Stimulated activated CD4-positive, alpha-beta T cell treated with anti-CD3 and anti-CD28 coated beads, Interleukin-1b, Interleukin-23, amount 100 ng/mL, for 24 hours (primary cell): ENCODE measurements around the gene RBFOX2.
"Not testable (repeated sequence)": the region's sequence is repeated elsewhere in the genome, so short reads cannot be mapped to it uniquely, and the experiment has no call there.

Experiments
- DNase-seq, 4 experiments: peaks; one replicate each; pipeline ENCODE4 v3.0.0-alpha.2; 2020; ENCODE audit warnings: low read depth in 4 of 4, low spot score in 1 of 4

Gene RBFOX2

GRCh38 chr22:35717572-35717971 lies 311.1 kb downstream of the RBFOX2 start, which contains the start of gene APOL5:
TSS of gene APOL5 (plus strand) at chr22:35717872. CDS start at chr22:35717872, 0 bp downstream.
- no peak for DNase-seq

- DNase-seq, result no peak
Measured at GRCh38 chr22:35712672-35713071, 316.0 kb downstream of the RBFOX2 start.

- no peak for DNase-seq
Measured at GRCh38 chr22:35711336-35711735, 317.3 kb downstream of the RBFOX2 start.

- no peak for DNase-seq
Measured at GRCh38 chr22:35708917-35709316, 319.7 kb downstream of the RBFOX2 start.

GRCh38 chr22:35708453-35708852 lies 320.2 kb downstream of the RBFOX2 start:
- DNase-seq, result no peak

- DNase-seq, result no peak
Measured at GRCh38 chr22:35705141-35705540, 323.5 kb downstream of the RBFOX2 start.

- no peak for DNase-seq
Measured at GRCh38 chr22:35703861-35704584, 324.6 kb downstream of the RBFOX2 start.

- DNase-seq, result not testable (repeated sequence)
Measured at GRCh38 chr22:35699852-35700251, 328.8 kb downstream of the RBFOX2 start.

- DNase-seq, result no peak
Measured at GRCh38 chr22:35697142-35697541, 331.5 kb downstream of the RBFOX2 start.

GRCh38 chr22:35695202-35695601 lies 333.4 kb downstream of the RBFOX2 start:
- DNase-seq, result no peak

GRCh38 chr22:35690001-35690400 lies 338.6 kb downstream of the RBFOX2 start:
- no peak for DNase-seq

GRCh38 chr22:35688913-35689675 lies 339.5 kb downstream of the RBFOX2 start:
- no peak for DNase-seq
